Tibial nerve (tissue), 4 donors: ENCODE results near the gene CEP170. TPM values are rescaled to one million over a fixed set of nuclear protein-coding genes. Genes with fewer than 3 reads are reported as not detected.

Source experiments
- DNase-seq, 2 donors: peaks; one replicate each; pipeline ENCODE4 v3.0.0-alpha.2; 2019; ENCODE audit warnings: low spot score in 2 of 2
- H3K27ac ChIP-seq, 4 donors: fragments of 200-600 bp; sonication (generic) in 3 of 4; one replicate each; pipeline ENCODE4 v1.5.1; 2017 to 2019; ENCODE audit warnings: mild to moderate bottlenecking in 1 of 4
- H3K27me3 ChIP-seq, 2 donors: fragments of 200-600 bp; sonication (generic) in 1 of 2; one replicate each; pipeline versions ENCODE4 v1.5.1 to v1.6.0; 2017 to 2019
- H3K36me3 ChIP-seq, 3 donors: fragments of 200-600 bp; sonication (generic); one replicate each; pipeline ENCODE4 v1.5.1; 2018 to 2019
- H3K4me1 ChIP-seq, 4 donors: fragments of 200-600 bp; sonication (generic) in 3 of 4; one replicate each; pipeline ENCODE4 v1.5.1; 2017 to 2019
- H3K4me3 ChIP-seq, 4 donors: fragments of 200-600 bp; sonication (generic) in 3 of 4; one replicate each; pipeline ENCODE4 v1.5.1; 2017 to 2019; ENCODE audit warnings: mild to moderate bottlenecking in 1 of 4, moderate library complexity in 1 of 4
- H3K9me3 ChIP-seq, 4 donors: fragments of 200-600 bp; sonication (generic) in 3 of 4; one replicate each; pipeline ENCODE4 v1.5.1; 2017 to 2019
- CTCF ChIP-seq, 5 experiments: fragments of 200-600 bp in 3 of 5; fragments of 450-650 bp in 2 of 5; sonication (generic) in 3 of 5; IDR thresholded peaks; one replicate each; pipeline ENCODE4 v1.5.1; 2016 to 2019; ENCODE audit warnings: antibody characterized with exemption in 5 of 5, mild to moderate bottlenecking in 3 of 5, moderate library complexity in 2 of 5
- EP300 ChIP-seq, 2 donors: sonication (generic); formaldehyde crosslinking; IDR thresholded peaks; one replicate each; pipeline ENCODE4 v1.6.1; 2017; ENCODE audit warnings: antibody characterized with exemption in 2 of 2, mild to moderate bottlenecking in 1 of 2
- POLR2A ChIP-seq, 2 donors: fragments of 450-650 bp; IDR thresholded peaks; one replicate each; pipeline ENCODE4 v1.6.1; 2017; ENCODE audit warnings: antibody characterized with exemption in 2 of 2, mild to moderate bottlenecking in 2 of 2, moderate library complexity in 2 of 2
- WGBS, 2 donors: methylation state at CpG; one replicate each; pipeline ENCODE4 v1.1.5; 2018; 5-methylcytosine and 5-hydroxymethylcytosine counted together
- total RNA-seq, 4 donors: library from RNA; depleted of rRNA; stranded (reverse); fragments of >200 nt; gene quantifications; one replicate each; pipeline ENCODE4 v1.1.0, GENCODE V29; 2016

Gene CEP170
- total RNA-seq, 4 donors from 2014 or later = 43.7 to 91.8 (median 76.7) TPM

DNA sequence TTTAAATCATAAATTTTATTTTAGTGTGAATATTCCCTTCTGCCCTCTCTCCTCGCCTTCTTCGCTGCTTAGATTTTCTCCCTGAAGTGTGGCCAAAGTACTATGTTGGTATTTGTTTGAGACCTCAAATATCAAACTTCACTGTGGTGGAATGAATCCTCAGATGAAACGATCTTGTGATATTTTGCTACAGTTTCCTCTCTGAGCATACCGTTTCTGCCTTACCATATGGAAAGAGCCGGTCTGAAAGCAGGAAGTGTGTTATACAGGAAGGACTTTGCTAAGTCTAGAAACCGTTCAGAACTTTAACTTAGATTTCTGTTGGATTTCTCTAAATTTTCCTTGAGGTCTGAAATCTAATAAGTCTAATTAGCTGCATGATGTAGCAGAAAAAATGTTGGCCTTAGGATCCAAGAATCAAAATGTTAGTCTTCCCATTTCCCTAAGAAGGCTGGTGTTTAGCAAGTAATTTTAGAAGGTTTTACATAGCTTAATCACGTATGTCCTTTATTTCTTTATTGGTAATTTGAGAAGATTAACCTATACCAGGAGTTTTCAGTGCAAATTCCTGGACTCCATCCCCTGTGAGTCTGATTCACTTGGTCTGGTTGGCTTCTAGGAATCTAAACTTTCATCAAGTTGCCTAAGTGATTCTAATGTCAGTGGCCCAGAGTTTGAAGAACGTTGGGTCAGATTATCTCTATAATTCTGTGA lies 31.5 kb upstream of the CEP170 start:
- Histone ChIP-seq H3K27me3 (no peaks in the 10 kb centered on the region), H3K27ac (peak overlapping the region in 3 of 4 donors; percentile 8 to 70 (median 42)), H3K9me3 (no peaks in the 10 kb centered on the region), H3K4me3 (no peak overlapping the region), H3K36me3 (peaks cover 0 to 75% (median 0%) of the 10 kb centered on the region in 3 donors), H3K4me1 (peaks cover 0 to 22% (median 6%) of the 10 kb centered on the region in 4 donors)
- WGBS, 2 donors = 56 to 65% methylated on average over 8 of the region's 8 CpGs
- TF ChIP-seq EP300 (IDR thresholded peaks at IDR 0.05) = peak in 1 of 2 donors; percentile 32
- TF ChIP-seq CTCF (IDR thresholded peaks at IDR 0.05) = no peak
- DNase-seq = no peak

- DNase-seq = no peak
- Histone ChIP-seq H3K4me1 (peaks cover 0 to 8% (median 0%) of the 10 kb centered on the region in 4 donors), H3K36me3 (peaks cover 0 to 71% (median 6%) of the 10 kb centered on the region in 3 donors), H3K4me3 (no peak overlapping the region), H3K27ac (no peak overlapping the region), H3K27me3 (no peaks in the 10 kb centered on the region), H3K9me3 (peaks cover 0 to 16% (median 0%) of the 10 kb centered on the region in 4 donors)
- TF ChIP-seq POLR2A (IDR thresholded peaks at IDR 0.05) (no peak), EP300 (IDR thresholded peaks at IDR 0.05) (no peak), CTCF (IDR thresholded peaks at IDR 0.05) (no peak)
- WGBS, 2 donors = 96 to 97% methylated on average over 5 of the region's 5 CpGs
These were observed 26.6 kb upstream of the CEP170 start for GRCh38 chr1:243281672-243282071.

DNA sequence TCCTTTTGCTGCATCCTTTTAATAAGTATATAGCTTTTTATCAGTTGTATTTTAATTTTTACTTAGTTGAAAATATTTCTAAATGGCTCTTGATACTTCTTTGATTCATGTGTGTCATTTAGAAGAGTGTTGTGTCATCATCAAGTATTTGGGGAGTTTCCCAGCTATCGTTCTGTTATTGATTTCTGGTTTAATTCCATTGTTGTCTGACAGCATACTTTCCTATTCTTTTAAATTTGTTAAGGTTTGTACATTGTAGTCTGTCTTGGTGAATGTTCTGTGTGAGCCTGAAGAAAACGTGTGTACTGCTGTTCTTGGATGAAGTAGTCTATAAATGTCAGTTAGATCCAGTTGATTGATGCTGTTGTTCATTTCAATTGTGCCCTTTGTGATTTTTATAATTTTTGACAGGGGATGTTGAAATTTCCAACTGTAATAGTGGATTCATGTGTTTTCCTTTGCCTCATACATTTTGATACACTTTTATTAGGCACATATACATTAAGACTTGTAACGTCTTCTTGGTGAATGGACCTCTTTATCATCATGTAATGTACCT lies 25.6 kb upstream of the CEP170 start:
- H3K4me3 ChIP-seq = no peak overlapping the region
- peaks cover 0 to 72% (median 10%) of the 10 kb centered on the region in 3 donors for H3K36me3 ChIP-seq
- DNase-seq = no peak
- H3K9me3 ChIP-seq = peaks cover 0 to 17% (median 0%) of the 10 kb centered on the region in 4 donors
- WGBS, 2 donors = 44 to 48% methylated on average over 3 of the region's 3 CpGs
- H3K27me3 ChIP-seq = no peaks in the 10 kb centered on the region
- peaks cover 0 to 3% (median 0%) of the 10 kb centered on the region in 4 donors for H3K4me1 ChIP-seq
- no peak overlapping the region for H3K27ac ChIP-seq
- TF ChIP-seq POLR2A (IDR thresholded peaks at IDR 0.05) = no peak
- TF ChIP-seq EP300 (IDR thresholded peaks at IDR 0.05) = no peak
- TF ChIP-seq CTCF (IDR thresholded peaks at IDR 0.05) = no peak

DNA sequence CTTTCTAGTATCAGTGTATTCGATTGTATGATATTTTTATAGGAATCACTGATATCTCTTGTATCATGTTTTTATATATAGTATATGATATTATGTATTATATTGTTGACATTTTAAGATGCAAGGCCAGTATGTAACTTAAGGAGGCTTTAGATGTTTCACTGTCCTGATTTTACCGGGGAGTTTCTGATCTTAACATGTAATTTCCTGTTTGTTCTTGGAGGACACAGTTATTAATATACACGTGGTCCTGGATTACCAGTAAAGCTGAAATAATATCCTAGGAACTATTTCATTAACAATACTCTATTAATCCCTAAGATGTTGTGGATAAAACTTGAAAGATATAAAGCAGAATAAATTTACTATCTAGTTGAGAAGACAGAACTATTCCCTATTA lies 20.2 kb upstream of the CEP170 start:
- Histone ChIP-seq H3K9me3 (peaks cover 0 to 17% (median 0%) of the 10 kb centered on the region in 4 donors), H3K4me1 (peaks cover 0 to 8% (median 6%) of the 10 kb centered on the region in 4 donors), H3K4me3 (no peak overlapping the region), H3K27me3 (no peaks in the 10 kb centered on the region), H3K36me3 (peaks cover 0 to 71% (median 15%) of the 10 kb centered on the region in 3 donors), H3K27ac (no peak overlapping the region)
- WGBS, 2 donors = 87 to 89% methylated on average over 3 of the region's 3 CpGs
- no peak for DNase-seq
- TF ChIP-seq CTCF (IDR thresholded peaks at IDR 0.05) = no peak
- TF ChIP-seq POLR2A (IDR thresholded peaks at IDR 0.05) = no peak
- no peak for TF ChIP-seq EP300 (IDR thresholded peaks at IDR 0.05)

DNA sequence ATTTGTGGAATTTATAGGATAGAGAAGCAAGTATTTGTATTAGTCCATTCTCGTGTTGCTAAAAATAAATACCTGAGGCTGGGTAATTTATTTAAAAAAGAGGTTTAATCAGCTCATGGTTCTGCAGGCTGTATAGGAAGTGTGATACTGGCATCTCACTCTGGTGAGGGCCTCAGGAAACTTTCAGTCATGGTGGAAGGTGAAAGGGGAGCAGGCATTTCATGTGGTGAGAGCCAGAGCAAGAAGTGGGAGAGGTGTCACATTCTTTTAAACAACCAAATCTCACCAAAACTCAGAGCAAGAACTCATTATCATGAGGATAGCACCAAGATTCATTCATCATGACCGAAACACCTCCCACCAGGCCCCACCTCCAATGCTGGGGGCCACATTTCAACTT lies 18.9 kb upstream of the CEP170 start:
- WGBS, 2 donors = 93 to 96% methylated on average over 2 of the region's 2 CpGs
- Histone ChIP-seq H3K36me3 (peaks cover 0 to 67% (median 15%) of the 10 kb centered on the region in 3 donors), H3K27ac (no peak overlapping the region), H3K9me3 (peaks cover 0 to 17% (median 0%) of the 10 kb centered on the region in 4 donors), H3K4me3 (no peak overlapping the region), H3K4me1 (peaks cover 0 to 22% (median 16%) of the 10 kb centered on the region in 4 donors), H3K27me3 (no peaks in the 10 kb centered on the region)
- no peak for DNase-seq
- no peak for TF ChIP-seq CTCF (IDR thresholded peaks at IDR 0.05)
- no peak for TF ChIP-seq POLR2A (IDR thresholded peaks at IDR 0.05)
- TF ChIP-seq EP300 (IDR thresholded peaks at IDR 0.05) = no peak
